ENCODE results near the gene FAM117A. TPM values are rescaled to one million over a fixed set of nuclear protein-coding genes. Genes with fewer than 3 reads are reported as not detected.

Gene FAM117A
- total and polyA plus RNA-seq, 2 of the 4 experiments (the other 2 are of a cell fraction) = 0.72 to 3.4 TPM

GRCh38 chr17:49783071-49783715 lies 19.3 kb upstream of the FAM117A start:
- no peak overlapping the region for H3K27ac ChIP-seq (ENCODE audit: insufficient read depth, low read length)
- peaks cover 3% of the 10 kb centered on the region for H3K4me1 ChIP-seq (ENCODE audit: control insufficient read depth, insufficient read depth, low read length)
- no peak overlapping the region for H3K23ac ChIP-seq (ENCODE audit: low read depth, low read length)
- no peak overlapping the region for H4K91ac ChIP-seq (ENCODE audit: insufficient read depth, low read depth, low read length)
- ChIA-PET POLR2A (ENCODE audit: unreplicated experiment) (no interaction called here), CTCF (no interaction called here)
- H2BK15ac ChIP-seq (ENCODE audit: low read depth, low read length) = no peak overlapping the region
- DNase-seq (no peak), ATAC-seq (ENCODE audit: low read depth) (no peak)
- H4K8ac ChIP-seq (ENCODE audit: low read depth in 2 of 2, low read length in 2 of 2) = no peak overlapping the region
- in situ Hi-C loops (cut with MboI; ENCODE audit: low sequenced_read_pairs) = loop anchor here (10.0 kb wide), 1 partner anchor 218 kb away; no protein-coding TSS in a partner anchor
- no peaks in the 10 kb centered on the region for H4K20me1 ChIP-seq (ENCODE audit: insufficient read depth, low read length)
- H3K27me3 ChIP-seq (ENCODE audit: control insufficient read depth, insufficient read depth, low read length) = no peaks in the 10 kb centered on the region
- H3K4ac ChIP-seq (ENCODE audit: low read depth, low read length) = no peak overlapping the region
- no peak overlapping the region for H2AK9ac ChIP-seq (replicated peaks; ENCODE audit: low read depth, low read length, poor library complexity)
- H3K18ac ChIP-seq (ENCODE audit: low read depth, low read length) = no peak overlapping the region
- no peaks in the 10 kb centered on the region for H3K9me3 ChIP-seq (ENCODE audit: control insufficient read depth, insufficient read depth, low read length)
- no peak overlapping the region for H3K14ac ChIP-seq (replicated peaks; ENCODE audit: low read depth, low read length)
- H4K5ac ChIP-seq (ENCODE audit: low read depth, low read length) = no peak overlapping the region
- peaks cover 7% of the 10 kb centered on the region; the same call in 1 of the 2 replicates for H3K9me1 ChIP-seq (ENCODE audit: insufficient read depth, low read length)
- no peak overlapping the region for H2BK120ac ChIP-seq (ENCODE audit: low read depth, low read length)
- peak overlapping the region; percentile 7; the same call in 1 of the 2 replicates for H3K4me2 ChIP-seq (ENCODE audit: low read depth, low read length)
- H2BK5ac ChIP-seq (ENCODE audit: low read depth, low read length, poor library complexity, severe bottlenecking) = no peak overlapping the region
- H3K36me3 ChIP-seq (ENCODE audit: control insufficient read depth, insufficient read depth, low read length) = no peaks in the 10 kb centered on the region
- dilution Hi-C loops (cut with HindIII; ENCODE audit: low sequenced_read_pairs, unreplicated experiment) = no loop called here
- H2AK5ac ChIP-seq (ENCODE audit: low read depth, low read length) = no peak overlapping the region
- no CpG with 5 or more reads among the region's 3 CpGs for WGBS, 2 experiments (ENCODE audit: extremely low coverage in 2 of 2, insufficient read length in 1 of 2)
- H3K79me1 ChIP-seq (ENCODE audit: low read depth in 1 of 2, low read length in 2 of 2) = peaks cover 8 to 9% of the 10 kb centered on the region in 2 experiments; a peak in 3 of 4 replicates
- no peak overlapping the region for H2BK20ac ChIP-seq (ENCODE audit: low read depth, low read length)
- no peak overlapping the region for H3K9ac ChIP-seq (ENCODE audit: low read depth, low read length)
- no peak overlapping the region for H3K4me3 ChIP-seq (ENCODE audit: insufficient read depth, low read depth, low read length)
- BruUV-seq (replicated peaks) = no TSS peak
- intact Hi-C loops (cut with micrococcal nuclease) = no loop called here
- no peak overlapping the region for H2AFZ ChIP-seq (replicated peaks; ENCODE audit: low read length, poor library complexity)
- no peak overlapping the region for H3K56ac ChIP-seq (ENCODE audit: extremely low read depth, insufficient read depth, low read length)
- TF ChIP-seq ELK1 (IDR thresholded peaks at IDR 0.05; ENCODE audit: borderline replicate concordance, low read depth, low read length) (no peak), RCOR1 (IDR thresholded peaks at IDR 0.05; ENCODE audit: insufficient replicate concordance, low read length) (no peak), FOS (IDR thresholded peaks at IDR 0.05; ENCODE audit: low read depth, low read length) (no peak), NFE2L2 (IDR thresholded peaks at IDR 0.05; ENCODE audit: low read depth, low read length) (no peak), SMC3 (IDR thresholded peaks at IDR 0.05; ENCODE audit: low read depth, low read length) (no peak), RAD21 (IDR thresholded peaks at IDR 0.05; ENCODE audit: low read length) (no peak), POLR2A (IDR thresholded peaks at IDR 0.05; ENCODE audit: low read depth, low read length) (no peak), RFX5 (IDR thresholded peaks at IDR 0.05; ENCODE audit: low read depth, low read length) (no peak), CHD1 (IDR thresholded peaks at IDR 0.05; ENCODE audit: low read depth, low read length) (no peak), CTCF (conservative IDR thresholded peaks at IDR 0.05; ENCODE audit: low read depth, low read length) (no peak), CEBPB (IDR thresholded peaks at IDR 0.05; ENCODE audit: low read depth, low read length) (no peak), MAFK (IDR thresholded peaks at IDR 0.05; ENCODE audit: low read depth, low read length) (no peak), USF2 (IDR thresholded peaks at IDR 0.05; ENCODE audit: low read depth, low read length) (no peak), MAZ (IDR thresholded peaks at IDR 0.05; ENCODE audit: borderline replicate concordance, low read depth, low read length) (no peak)
